COLO829 (cell line): Measurements from ENCODE around the gene C22orf23.

Experiments used
- DNase-seq: peaks from one replicate; pipeline ENCODE4 v3.0.0; 2012; ENCODE audit warnings: low spot score

The C22orf23 gene

GRCh38 chr22:37953437-37954179, at the start of gene C22orf23, which contains the start of gene POLR2F:
Gene C22orf23 (minus strand): TSS chr22:37953601. CDS start chr22:37953149, 452 bp downstream.
Gene POLR2F (plus strand): TSS chr22:37953699. CDS start chr22:37953788, 89 bp downstream.
- peak; percentile 99 for DNase-seq

- no peak for DNase-seq
These were observed 46.4 kb upstream of the C22orf23 start for GRCh38 chr22:37999640-38000272.

GRCh38 chr22:37999236-37999635, 45.8 kb upstream of the C22orf23 start:
- DNase-seq, result no peak

- DNase-seq, result peak; percentile 91
These were observed 45.1 kb upstream of the C22orf23 start for GRCh38 chr22:37998543-37998942.

- DNase-seq, result no peak
These were observed 43.3 kb upstream of the C22orf23 start for GRCh38 chr22:37996515-37997246.

GRCh38 chr22:37996079-37996478, 42.7 kb upstream of the C22orf23 start:
- DNase-seq, result no peak

- DNase-seq, result no peak
These were observed 42.1 kb upstream of the C22orf23 start for GRCh38 chr22:37995460-37995859.

GRCh38 chr22:37994982-37995381, 41.6 kb upstream of the C22orf23 start:
- DNase-seq, result no peak

- DNase-seq, result no peak
These were observed 40.6 kb upstream of the C22orf23 start for GRCh38 chr22:37994049-37994448.

GRCh38 chr22:37991731-37992442, 38.5 kb upstream of the C22orf23 start:
- DNase-seq, result no peak

GRCh38 chr22:37990862-37991261, 37.5 kb upstream of the C22orf23 start:
- no peak for DNase-seq

- no peak for DNase-seq
These were observed 36.9 kb upstream of the C22orf23 start for GRCh38 chr22:37990301-37990700.

- DNase-seq, result no peak
These were observed 36.0 kb upstream of the C22orf23 start for GRCh38 chr22:37989146-37990045.

GRCh38 chr22:37986371-37986770, 33.0 kb upstream of the C22orf23 start:
- no peak for DNase-seq

- DNase-seq, result peak; percentile 96
These were observed 32.4 kb upstream of the C22orf23 start for GRCh38 chr22:37985751-37986281.

GRCh38 chr22:37985050-37985585, 31.7 kb upstream of the C22orf23 start:
- no peak for DNase-seq

GRCh38 chr22:37983860-37984791, 30.7 kb upstream of the C22orf23 start, which contains the start of gene SOX10:
Gene SOX10 (minus strand): TSS chr22:37984555. CDS start chr22:37983784, 771 bp downstream.
- DNase-seq, result peak; percentile 90

GRCh38 chr22:37982938-37983859, 29.8 kb upstream of the C22orf23 start:
- DNase-seq, result no peak
